A673 (cell line): ENCODE results near the gene SMAP2.

Source experiments
- EZH2 ChIP-seq: fragments of 200-600 bp; sonication (generic); IDR thresholded peaks from 2 replicates; pipeline ENCODE4 v1.6.1; 2017; ENCODE audit warnings: borderline replicate concordance, low read depth, mild to moderate bottlenecking, mixed read lengths, antibody characterized with exemption, low read length; ENCODE audit not compliant: poor library complexity, severe bottlenecking
- TF ChIP-seq, protein P1 (sequence below): fragments of 300-800, 200-600 bp; sonication (generic); conservative IDR thresholded peaks from 2 replicates; pipeline ENCODE4 v1.5.1; 2017; ENCODE audit warnings: low read depth, mild to moderate bottlenecking, antibody characterized with exemption, low read length, moderate library complexity, mixed read lengths

GRCh38 chr1:40381268-40382107 is 8.0 kb downstream of the SMAP2 start:
- TF ChIP-seq, protein P1, sequence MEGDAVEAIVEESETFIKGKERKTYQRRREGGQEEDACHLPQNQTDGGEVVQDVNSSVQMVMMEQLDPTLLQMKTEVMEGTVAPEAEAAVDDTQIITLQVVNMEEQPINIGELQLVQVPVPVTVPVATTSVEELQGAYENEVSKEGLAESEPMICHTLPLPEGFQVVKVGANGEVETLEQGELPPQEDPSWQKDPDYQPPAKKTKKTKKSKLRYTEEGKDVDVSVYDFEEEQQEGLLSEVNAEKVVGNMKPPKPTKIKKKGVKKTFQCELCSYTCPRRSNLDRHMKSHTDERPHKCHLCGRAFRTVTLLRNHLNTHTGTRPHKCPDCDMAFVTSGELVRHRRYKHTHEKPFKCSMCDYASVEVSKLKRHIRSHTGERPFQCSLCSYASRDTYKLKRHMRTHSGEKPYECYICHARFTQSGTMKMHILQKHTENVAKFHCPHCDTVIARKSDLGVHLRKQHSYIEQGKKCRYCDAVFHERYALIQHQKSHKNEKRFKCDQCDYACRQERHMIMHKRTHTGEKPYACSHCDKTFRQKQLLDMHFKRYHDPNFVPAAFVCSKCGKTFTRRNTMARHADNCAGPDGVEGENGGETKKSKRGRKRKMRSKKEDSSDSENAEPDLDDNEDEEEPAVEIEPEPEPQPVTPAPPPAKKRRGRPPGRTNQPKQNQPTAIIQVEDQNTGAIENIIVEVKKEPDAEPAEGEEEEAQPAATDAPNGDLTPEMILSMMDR = no peak
- TF ChIP-seq EZH2 = no peak
